NCI-H2171 (cell line): ENCODE data around the gene PSMG2.
"Not testable (repeated sequence)": the region's sequence is repeated elsewhere in the genome, so short reads cannot be mapped to it uniquely, and the experiment has no call there.

Source experiments
- DNase-seq: peaks from one replicate; lab custom pipeline; 2025; lab: John Stamatoyannopoulos, UW

Gene PSMG2

GRCh38 chr18:12722731-12723130 is 19.9 kb downstream of the PSMG2 start:
- no peak for DNase-seq

DNA sequence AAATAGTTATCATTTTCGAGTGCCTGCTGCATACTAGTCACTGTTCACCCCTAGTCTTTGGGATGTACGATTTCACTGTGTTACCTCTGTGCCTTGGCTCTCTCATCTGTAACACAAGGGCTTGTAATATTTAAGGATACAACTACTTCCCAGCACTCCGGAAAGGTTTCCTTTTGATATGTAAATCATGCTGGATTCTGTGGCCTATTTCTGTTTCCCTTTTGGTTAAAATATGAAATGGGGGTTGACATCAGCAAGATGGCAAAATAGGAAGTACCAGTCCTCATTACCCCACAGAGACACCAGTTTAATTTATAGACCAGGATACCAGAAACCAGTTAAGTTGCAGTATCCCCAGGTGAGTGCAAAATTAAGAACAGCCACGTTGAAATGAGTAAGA is 23.5 kb downstream of the PSMG2 start:
- no peak for DNase-seq

DNA sequence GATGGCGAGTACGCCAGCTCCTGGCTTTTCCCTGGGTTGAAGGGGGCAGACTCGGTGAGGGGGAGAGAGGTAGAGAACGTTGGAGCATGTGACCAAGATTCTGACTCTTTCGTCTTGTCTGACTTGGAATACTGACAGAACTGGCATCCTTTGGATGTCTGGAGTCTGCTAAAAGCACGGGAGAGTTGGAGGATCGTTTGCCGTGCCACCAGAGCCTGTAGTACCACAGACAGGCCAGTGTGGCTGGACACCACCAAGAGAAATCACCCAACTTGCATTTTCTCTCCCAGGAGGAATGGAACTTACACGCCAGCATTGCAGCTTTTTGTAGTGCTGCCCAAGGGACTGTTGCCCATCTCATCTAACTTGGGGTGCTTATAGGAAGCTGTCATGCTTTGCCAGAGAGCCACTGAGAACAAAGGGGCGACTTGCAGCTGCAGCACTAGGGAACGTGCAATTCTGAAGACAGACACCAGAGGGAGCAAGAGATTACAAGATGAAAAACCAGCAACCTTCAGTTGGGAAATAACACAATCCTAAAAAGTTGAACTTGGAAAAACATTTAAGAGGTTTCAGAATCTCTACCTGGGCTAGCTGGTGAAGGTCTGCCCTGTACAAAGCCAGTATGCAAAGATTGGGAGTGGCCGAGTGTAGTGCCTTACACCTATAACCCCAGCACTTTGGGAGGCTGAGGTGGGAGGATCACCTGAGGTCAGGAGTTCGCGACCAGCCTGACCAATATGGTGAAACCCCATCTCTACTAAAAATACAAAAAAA is 24.1 kb downstream of the PSMG2 start:
- DNase-seq = peak; percentile 13

DNA sequence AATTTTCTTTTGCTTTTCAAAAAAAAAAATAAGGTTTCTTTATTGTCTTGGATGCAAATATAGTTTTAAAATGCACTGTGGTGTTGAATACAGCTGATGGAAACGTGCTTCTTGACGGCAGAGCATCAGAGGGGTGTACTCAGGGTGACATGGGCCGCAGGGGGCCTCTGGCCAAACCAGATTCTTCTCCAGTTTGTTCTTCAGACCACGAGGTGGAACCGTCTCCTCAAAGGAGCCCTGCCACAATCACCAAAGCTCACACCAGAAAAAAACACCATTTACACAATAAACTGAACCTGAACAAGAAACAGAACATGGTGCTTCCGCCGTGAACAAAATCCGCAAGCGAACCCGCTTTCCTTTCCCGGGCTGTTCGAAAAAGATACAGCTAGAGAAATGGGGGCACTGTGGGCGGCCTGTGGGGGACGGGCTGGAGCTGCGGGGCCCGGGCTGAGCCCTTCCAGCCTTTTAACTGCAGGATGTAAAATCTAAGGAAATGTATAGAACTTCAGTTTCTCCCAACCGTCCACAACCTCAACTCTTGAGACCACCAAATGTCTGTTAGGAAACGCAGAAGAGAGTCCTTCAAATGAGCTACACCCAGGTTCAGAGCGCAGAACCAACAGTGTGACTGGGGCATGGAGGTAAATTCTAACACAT is 34.5 kb downstream of the PSMG2 start:
- DNase-seq = no peak

GRCh38 chr18:12741351-12741750 is 38.5 kb downstream of the PSMG2 start:
- peak; percentile 39 for DNase-seq

- DNase-seq = no peak
Measured at GRCh38 chr18:12742453-12742852, 39.6 kb downstream of the PSMG2 start.

- peak; percentile 24 for DNase-seq
Measured at GRCh38 chr18:12744103-12744502, 41.3 kb downstream of the PSMG2 start.

DNA sequence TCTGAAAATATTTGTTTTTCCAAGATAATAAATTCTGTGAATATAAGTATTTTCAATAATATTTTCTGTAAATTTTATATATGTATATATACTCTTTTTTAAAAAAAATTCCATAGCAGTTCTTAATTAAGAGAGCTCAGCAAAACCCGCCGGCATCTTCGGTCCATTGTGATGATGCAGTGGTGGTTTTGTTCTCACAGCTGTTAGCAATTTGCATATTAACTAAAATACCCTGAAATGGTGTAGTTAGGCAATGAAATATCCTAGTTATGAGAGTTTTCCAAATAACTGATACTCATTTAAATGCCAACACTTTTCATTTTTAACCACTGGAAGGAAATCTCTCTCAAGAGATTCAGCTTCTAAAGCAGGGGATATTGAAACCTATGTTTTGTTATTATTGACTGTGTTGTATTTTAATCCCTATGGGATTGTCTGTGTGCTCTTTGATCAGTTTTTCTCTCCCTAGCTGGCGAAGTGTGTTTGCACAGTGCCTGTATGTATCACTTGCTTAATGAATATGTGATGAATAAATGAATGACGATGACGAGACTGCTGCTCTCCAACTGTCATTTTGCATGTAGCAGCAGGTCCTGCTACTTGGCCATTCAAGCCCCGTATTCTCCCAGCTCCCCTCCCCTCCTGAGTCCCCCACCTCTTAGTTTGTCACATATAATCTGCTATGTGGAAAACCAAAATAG is 42.4 kb downstream of the PSMG2 start:
- DNase-seq = no peak

GRCh38 chr18:12747530-12748315 is 44.9 kb downstream of the PSMG2 start:
- DNase-seq = no peak

DNA sequence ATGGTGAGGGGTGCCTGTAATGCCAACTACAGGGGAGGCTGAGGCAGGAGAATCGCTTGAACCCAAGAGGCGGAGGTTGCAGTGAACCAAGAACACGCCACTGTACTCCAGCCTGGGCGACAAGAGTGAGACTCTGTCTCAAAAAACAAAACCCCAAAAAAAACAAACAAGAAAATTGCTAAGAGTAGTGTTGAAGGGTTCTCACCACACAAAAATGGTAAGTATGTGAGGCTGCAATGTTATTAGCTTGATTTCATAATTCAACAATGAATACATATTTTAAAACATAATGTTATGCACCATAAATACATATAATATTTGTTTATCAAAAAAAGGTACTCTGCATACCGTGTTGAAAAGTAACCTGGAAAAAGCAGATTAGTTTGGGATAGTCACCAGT is 45.8 kb downstream of the PSMG2 start:
- DNase-seq = no peak

DNA sequence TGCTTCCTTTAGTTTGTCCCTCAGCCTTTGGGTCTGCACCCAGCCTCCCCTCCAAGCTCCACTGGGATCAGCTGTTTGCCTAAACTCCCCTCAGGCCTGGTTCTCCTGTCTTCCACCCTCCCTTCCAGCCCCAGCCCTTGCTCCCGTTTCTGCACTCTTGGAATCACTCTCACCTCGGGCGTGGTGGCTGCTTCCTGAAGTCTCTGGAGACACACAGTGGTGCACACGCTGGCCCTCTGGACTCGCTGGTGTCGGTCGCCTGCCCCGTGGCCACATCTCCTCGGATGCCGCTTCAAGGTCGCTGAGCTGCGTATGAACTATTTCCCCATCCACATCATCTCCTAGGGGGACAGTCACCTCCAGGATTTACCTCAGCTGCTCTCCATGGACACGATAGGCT is 46.3 kb downstream of the PSMG2 start:
- DNase-seq = no peak

DNA sequence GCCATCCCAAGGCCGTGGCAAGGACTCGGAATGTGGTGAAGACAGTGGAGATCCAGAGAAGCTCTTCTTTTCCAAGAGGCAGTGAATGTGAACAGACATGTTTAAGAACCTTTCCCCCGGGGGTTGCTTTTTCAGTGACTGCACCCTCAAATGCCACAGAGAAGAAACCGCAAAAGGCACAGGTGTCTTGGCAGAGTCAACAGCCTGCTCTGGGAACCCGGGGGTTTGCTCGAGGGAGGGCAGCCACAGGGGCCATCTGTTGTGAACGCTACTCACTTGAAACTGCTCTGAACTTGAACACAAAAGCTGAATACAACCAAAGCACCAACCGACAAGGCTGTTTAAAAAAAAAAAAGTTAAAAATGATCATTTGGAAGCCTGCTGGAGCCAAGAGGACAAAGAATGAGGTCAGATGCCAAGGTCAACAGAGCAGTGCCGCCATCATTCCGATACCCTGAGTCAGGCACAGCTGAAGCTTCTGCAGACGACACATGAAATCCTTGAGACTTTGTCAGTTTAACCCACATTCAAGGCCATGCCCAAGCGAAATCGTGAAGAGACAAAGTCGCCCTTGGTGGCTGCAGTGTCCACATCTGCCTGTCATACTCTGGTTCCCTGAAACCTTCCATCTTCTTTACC is 47.4 kb downstream of the PSMG2 start:
- DNase-seq = peak; percentile 95

DNA sequence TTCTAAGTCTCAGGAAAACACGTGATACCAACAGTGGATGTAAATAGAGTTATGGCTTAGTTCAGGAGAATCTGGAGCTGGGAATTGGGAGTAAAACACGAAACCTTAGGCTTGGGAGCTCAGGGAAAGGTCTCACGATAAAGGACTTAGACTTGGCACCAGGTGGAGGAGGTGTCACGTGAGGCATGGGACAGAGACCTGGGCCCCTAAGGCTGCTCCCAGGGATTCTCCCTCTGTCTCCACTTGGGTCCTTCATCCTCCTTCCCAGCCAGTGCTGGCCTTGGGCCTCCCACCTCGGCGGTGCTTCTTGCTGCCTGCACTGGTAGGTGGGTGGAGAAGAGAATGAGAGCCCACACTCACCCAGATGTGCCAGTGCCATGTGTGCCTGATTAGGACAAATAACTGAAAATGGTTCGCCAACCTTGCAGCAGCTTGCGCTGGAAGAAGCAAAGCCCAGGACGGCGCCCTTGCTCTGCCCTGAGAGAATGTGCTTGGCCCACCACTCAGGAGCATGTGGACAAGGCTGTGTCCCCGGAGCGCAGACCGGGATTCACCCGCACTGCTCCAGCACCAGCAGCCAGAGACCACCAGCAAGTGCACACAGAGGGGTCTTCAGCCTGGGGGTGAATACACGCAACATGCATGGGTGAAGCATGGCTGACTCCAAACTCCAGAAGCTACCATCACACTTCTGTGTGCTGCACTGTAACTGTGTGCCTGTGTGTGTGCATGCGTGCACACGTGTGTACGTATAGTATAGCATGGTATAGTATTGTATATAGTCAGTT is 48.1 kb downstream of the PSMG2 start:
- no peak for DNase-seq

GRCh38 chr18:12751503-12751884 is 48.7 kb downstream of the PSMG2 start:
- no peak for DNase-seq

- no peak for DNase-seq
Measured at GRCh38 chr18:12751891-12752290, 49.0 kb downstream of the PSMG2 start.

GRCh38 chr18:12754511-12754910 is 51.7 kb downstream of the PSMG2 start:
- DNase-seq = no peak

GRCh38 chr18:12755606-12756005 is 52.8 kb downstream of the PSMG2 start:
- DNase-seq = not testable (repeated sequence)

DNA sequence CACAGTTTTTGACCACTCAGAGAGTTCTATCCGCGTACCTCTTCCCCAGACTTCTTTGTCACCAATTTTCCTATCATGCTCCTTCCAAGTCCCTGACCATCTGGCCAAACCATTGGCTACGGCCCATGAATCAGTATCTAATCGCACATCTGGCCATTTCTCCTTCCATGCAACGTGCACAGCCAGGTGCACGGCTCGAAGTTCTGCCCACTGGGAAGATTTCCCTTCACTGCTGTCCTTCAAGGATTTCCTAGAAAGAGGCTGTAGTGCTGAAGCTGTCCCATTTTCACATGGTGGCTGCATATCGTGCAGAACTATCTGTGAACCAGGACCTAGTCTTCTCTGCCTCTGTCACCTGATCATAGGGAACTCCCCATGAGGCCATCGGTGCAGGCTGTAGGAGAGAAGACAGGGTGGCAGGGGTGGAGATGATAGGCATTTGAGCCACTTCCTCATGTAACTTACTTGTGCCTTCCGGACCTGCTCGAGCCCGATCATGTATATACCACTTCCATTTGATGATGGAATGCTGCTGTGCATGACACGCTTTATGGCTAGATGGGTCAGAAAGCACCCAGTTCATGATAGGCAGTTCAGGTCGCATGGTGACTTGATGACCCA is 53.9 kb downstream of the PSMG2 start:
- not testable (repeated sequence) for DNase-seq

- not testable (repeated sequence) for DNase-seq
Measured at GRCh38 chr18:12758566-12758965, 55.7 kb downstream of the PSMG2 start.

GRCh38 chr18:12765126-12765525 is 62.3 kb downstream of the PSMG2 start:
- DNase-seq = no peak
